A549 (cell line): ENCODE measurements around the gene ARG2. TPM values are rescaled to one million over a fixed set of nuclear protein-coding genes. Genes with fewer than 3 reads are reported as not detected.

Experiments used
- ATAC-seq, 2 experiments: fragments of 200-7000 bp in 1 of 2; fragments of >200 bp in 1 of 2; cut with Nextera tagmentation in 1 of 2; cut with Tn5 transposase in 1 of 2; 3 replicates each; pipeline versions ENCODE4 v1.8.0 to v1.9.1; 2018 to 2020; ENCODE audit warnings: mild to moderate bottlenecking in 1 of 2, moderate library complexity in 1 of 2
- CTCF ChIA-PET: fragments of 300-600 bp; sonication (Branson Sonifier 250); formaldehyde crosslinking; extraction: SDS; loops from one replicate; lab custom pipeline; 2021; ENCODE audit warnings: antibody characterized with exemption, inconsistent platforms; lab: Yijun Ruan, JAX
- POLR2A ChIA-PET: fragments of 350-600 bp; formaldehyde crosslinking; extraction: SDS; loops from one replicate; lab custom pipeline; 2021; ENCODE audit warnings: antibody characterized with exemption, inconsistent platforms; lab: Yijun Ruan, JAX
- DNase-seq, 2 experiments: peaks; one replicate each; pipeline versions ENCODE4 v3.0.0 to v3.0.0-alpha.2; 2011 to 2016; ENCODE audit warnings: low read depth in 1 of 2, low spot score in 1 of 2
- FAIRE-seq: peaks from 2 replicates; lab custom pipeline; 2011; peaks lifted over from hg19 to GRCh38; lab: Jason Lieb, UNC
- H3K27ac ChIP-seq, 2 experiments: fragments of >200 bp; sonication (Bioruptor Twin); formaldehyde crosslinking; 3 replicates each; pipeline ENCODE4 v1.5.1; 2016 to 2017
- H3K4me1 ChIP-seq: fragments of >200 bp; sonication (Bioruptor Twin); formaldehyde crosslinking; 3 replicates; pipeline ENCODE4 v1.6.1; 2016
- H3K4me2 ChIP-seq: fragments of >200 bp; sonication (Bioruptor Twin); formaldehyde crosslinking; 3 replicates; pipeline ENCODE4 v1.6.1; 2016
- H3K4me3 ChIP-seq: fragments of >200 bp; sonication (Bioruptor Twin); formaldehyde crosslinking; 3 replicates; pipeline ENCODE4 v1.5.1; 2016
- H3K9me3 ChIP-seq: fragments of >200 bp; sonication (Bioruptor Twin); formaldehyde crosslinking; 3 replicates; pipeline ENCODE4 v1.6.1; 2016
- BHLHE40 ChIP-seq: IDR thresholded peaks from 2 replicates; pipeline ENCODE4 v1.6.1; 2012; ENCODE audit warnings: low read depth, low read length, inconsistent platforms
- CBX2 ChIP-seq: fragments of 200-600 bp; sonication (generic); IDR thresholded peaks from 2 replicates; pipeline ENCODE4 v1.6.1; 2016; ENCODE audit warnings: low read depth, mild to moderate bottlenecking, borderline replicate concordance
- CHD4 ChIP-seq: fragments of 200-600 bp; sonication (generic); IDR thresholded peaks from 2 replicates; pipeline ENCODE4 v1.6.1; 2016; ENCODE audit warnings: antibody characterized with exemption, mild to moderate bottlenecking, borderline replicate concordance
- CTCF ChIP-seq: fragments of >200 bp; sonication (Bioruptor Twin); formaldehyde crosslinking; IDR thresholded peaks from 3 replicates; pipeline ENCODE4 v1.5.1; 2016
- EHF ChIP-seq: fragments of 250-450 bp; sonication (Bioruptor Pico); IDR thresholded peaks from 2 replicates; pipeline ENCODE4 v1.5.0; 2020; ENCODE audit warnings: mild to moderate bottlenecking
- FOSB ChIP-seq: fragments of 250-450 bp; sonication (Bioruptor Pico); IDR thresholded peaks from 2 replicates; pipeline ENCODE4 v1.5.0; 2020; ENCODE audit warnings: mild to moderate bottlenecking, moderate library complexity
- FOXS1 ChIP-seq: fragments of 250-450 bp; sonication (Bioruptor Pico); IDR thresholded peaks from 2 replicates; pipeline ENCODE4 v1.5.0; 2020; ENCODE audit warnings: mild to moderate bottlenecking, moderate library complexity
- GATA3 ChIP-seq: IDR thresholded peaks from 2 replicates; pipeline ENCODE4 v1.6.1; 2012; ENCODE audit warnings: borderline replicate concordance
- HDAC2 ChIP-seq: fragments of 200-600 bp; sonication (generic); IDR thresholded peaks from 2 replicates; pipeline ENCODE4 v1.6.1; 2016
- HMGXB4 ChIP-seq: fragments of 250-450 bp; sonication (Bioruptor Pico); IDR thresholded peaks from 2 replicates; pipeline ENCODE4 v1.5.0; 2021; ENCODE audit warnings: mild to moderate bottlenecking, moderate library complexity, borderline replicate concordance
- HOXA7 ChIP-seq: fragments of 250-450 bp; sonication (Bioruptor Pico); IDR thresholded peaks from 2 replicates; pipeline ENCODE4 v1.5.0; 2020; ENCODE audit warnings: mild to moderate bottlenecking, moderate library complexity
- KDM1A ChIP-seq: fragments of 200-600 bp; sonication (generic); IDR thresholded peaks from 2 replicates; pipeline ENCODE4 v1.6.1; 2016; ENCODE audit warnings: low read depth, mild to moderate bottlenecking
- KDM5A ChIP-seq: fragments of 200-600 bp; sonication (generic); IDR thresholded peaks from 2 replicates; pipeline ENCODE4 v1.6.1; 2016; ENCODE audit warnings: antibody characterized with exemption, mild to moderate bottlenecking
- MAFK ChIP-seq: fragments of 450-650 bp; IDR thresholded peaks from 2 replicates; pipeline ENCODE4 v1.6.1; 2014; ENCODE audit not compliant: partially characterized antibody
- MAX ChIP-seq: IDR thresholded peaks from 2 replicates; pipeline ENCODE4 v1.6.1; 2012
- MAZ ChIP-seq: fragments of 150-350 bp; IDR thresholded peaks from 2 replicates; pipeline ENCODE4 v1.6.1; 2014; ENCODE audit warnings: antibody characterized with exemption, low read depth, low read length, borderline replicate concordance
- NFE2L2 ChIP-seq: fragments of 150-350 bp; conservative IDR thresholded peaks from 2 replicates; pipeline ENCODE4 v1.6.1; 2014; ENCODE audit warnings: low read length
- NR3C1 ChIP-seq: fragments of >200 bp; sonication (Bioruptor Twin); formaldehyde crosslinking; IDR thresholded peaks from 3 replicates; pipeline ENCODE4 v1.6.1; 2017
- RAD21 ChIP-seq, 2 experiments: fragments of >200 bp in 1 of 2; sonication (Bioruptor Twin) in 1 of 2; formaldehyde crosslinking in 1 of 2; IDR thresholded peaks in 1 of 2; conservative IDR thresholded peaks in 1 of 2; 2 replicates in 1 of 2; 3 replicates in 1 of 2; pipeline ENCODE4 v1.6.1; 2012 to 2018; ENCODE audit warnings: inconsistent platforms in 1 of 2
- REST ChIP-seq: fragments of 200-600 bp; sonication (generic); IDR thresholded peaks from 2 replicates; pipeline ENCODE4 v1.6.1; 2016; ENCODE audit warnings: antibody characterized with exemption, mild to moderate bottlenecking, moderate library complexity
- SMC3 ChIP-seq: fragments of >200 bp; sonication (Bioruptor Twin); formaldehyde crosslinking; IDR thresholded peaks from 3 replicates; pipeline ENCODE4 v1.6.1; 2018; ENCODE audit warnings: inconsistent platforms
- TFCP2L1 ChIP-seq: fragments of 250-450 bp; sonication (Bioruptor Pico); IDR thresholded peaks from 2 replicates; pipeline ENCODE4 v1.5.0; 2021; ENCODE audit warnings: mild to moderate bottlenecking
- ZFP36 ChIP-seq: fragments of 450-650 bp; IDR thresholded peaks from 2 replicates; pipeline ENCODE4 v1.6.1; 2014; ENCODE audit warnings: borderline replicate concordance; ENCODE audit not compliant: partially characterized antibody
- ZNF302 ChIP-seq: fragments of 250-450 bp; sonication (Bioruptor Pico); IDR thresholded peaks from 2 replicates; pipeline ENCODE4 v1.9.0; 2021; ENCODE audit warnings: inconsistent platforms, mild to moderate bottlenecking, moderate library complexity
- ZSCAN20 ChIP-seq: fragments of 250-450 bp; sonication (Bioruptor Pico); IDR thresholded peaks from 2 replicates; pipeline ENCODE4 v1.8.0; 2022; ENCODE audit warnings: mild to moderate bottlenecking, moderate library complexity
- WGBS: methylation state at CpG from one replicate; pipeline ENCODE4 v1.1.6; 2017; ENCODE audit errors: missing lambda C conversion rate; 5-methylcytosine and 5-hydroxymethylcytosine counted together
- polyA plus RNA-seq, 4 experiments: library from polyadenylated mRNA; depleted of rRNA in 3 of 4; stranded (reverse); fragments of >200 nt; fragmentation: RNase III in 1 of 4; extraction: RNeasy Plus Mini Kit Qiagen cat#74134 plus additional on column Dnase treatment in 1 of 4; gene quantifications; 2 replicates in 3 of 4; 3 replicates in 1 of 4; pipeline ENCODE4 v1.2.3, GENCODE V29; 2011 to 2017
- TF ChIP-seq, protein P1 (sequence below): fragments of >200 bp; sonication (Bioruptor Twin); formaldehyde crosslinking; IDR thresholded peaks from 2 replicates; pipeline ENCODE4 v1.6.1; 2016
- TF ChIP-seq, protein P2 (sequence below): fragments of 250-450 bp; sonication (Bioruptor Pico); IDR thresholded peaks from 2 replicates; pipeline ENCODE4 v1.5.0; 2020; ENCODE audit warnings: low read depth, mild to moderate bottlenecking, moderate library complexity

Gene ARG2
- polyA plus RNA-seq, 2 of the 4 experiments (the other 2 are of a cell fraction) = 1.8 to 2.5 TPM

GRCh38 chr14:67610491-67610890 is 9.2 kb upstream of the ARG2 start:
- CTCF ChIA-PET = interaction anchor here (0.6 to 2.8 kb wide), 8 partner anchors 8 to 94 kb away, joined by 3 to 22 read pairs (median 4); partner anchors contain the start of gene ARG2
- Histone ChIP-seq H3K4me1 (no peaks in the 10 kb centered on the region), H3K27ac (no peak overlapping the region), H3K4me2 (no peak overlapping the region)
- POLR2A ChIA-PET = no interaction called here
- FAIRE-seq = no peak
- TF ChIP-seq FOXS1 (CRISPR knock-in tag) (no peak), GATA3 (no peak), MAZ (no peak), KDM1A (no peak), FOSB (no peak), KDM5A (no peak), CBX2 (no peak), ZNF302 (CRISPR knock-in tag) (no peak), REST (no peak), NFE2L2 (no peak), TFCP2L1 (CRISPR knock-in tag) (no peak), ZFP36 (no peak), MAX (no peak), RAD21 (conservative IDR thresholded peaks at IDR 0.05 in 1 of 2, IDR thresholded peaks at IDR 0.05 in 1 of 2) (no peak), MAFK (no peak)
- TF ChIP-seq, protein P1, sequence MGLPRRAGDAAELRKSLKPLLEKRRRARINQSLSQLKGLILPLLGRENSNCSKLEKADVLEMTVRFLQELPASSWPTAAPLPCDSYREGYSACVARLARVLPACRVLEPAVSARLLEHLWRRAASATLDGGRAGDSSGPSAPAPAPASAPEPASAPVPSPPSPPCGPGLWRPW = no peak
- TF ChIP-seq, all 56 proteins: peak for 0
- Histone ChIP-seq H3K9me3 (no peaks in the 10 kb centered on the region), H3K4me3 (no peak overlapping the region)
- ATAC-seq (no peak), DNase-seq (no peak)
- WGBS = 67% methylated on average over 1 of the region's 1 CpG

DNA sequence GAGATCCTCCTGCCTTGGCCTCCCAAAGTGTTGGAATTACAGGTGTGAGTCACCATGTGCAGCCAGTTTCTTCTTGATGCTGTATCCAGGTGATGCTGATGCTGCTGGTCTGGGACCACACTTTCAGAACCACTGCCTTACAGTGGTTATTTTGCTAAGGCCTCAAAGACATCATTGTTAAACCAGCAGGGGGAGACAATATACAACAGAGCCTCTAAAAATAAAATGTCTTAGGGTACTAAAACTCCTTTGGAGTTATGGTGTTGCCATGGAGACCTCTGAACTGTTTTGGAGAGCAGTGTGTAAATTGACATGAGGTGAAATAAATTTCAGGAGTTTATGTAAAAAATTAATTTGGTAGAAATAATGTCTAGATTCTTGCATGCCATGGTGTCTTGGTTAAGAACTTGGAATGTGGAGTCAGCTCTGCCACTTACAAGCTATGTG is 1.1 kb upstream of the ARG2 start:
- FAIRE-seq = no peak
- DNase-seq = peak; percentile 67 to 76
- CTCF ChIA-PET = interaction anchor here (0.6 to 5.9 kb wide), 35 partner anchors 9 to 192 kb away, joined by 3 to 74 read pairs (median 6); partner anchors contain the start of genes PIGH, RDH12 and VTI1B
- Histone ChIP-seq H3K27ac (no peak overlapping the region), H3K4me2 (peak overlapping the region; percentile 92), H3K4me1 (peaks cover 23% of the 10 kb centered on the region), H3K4me3 (no peak overlapping the region; the same call in 2 of the 3 replicates), H3K9me3 (no peaks in the 10 kb centered on the region)
- POLR2A ChIA-PET = interaction anchor here (0.8 to 1.1 kb wide), 2 partner anchors 19 to 77 kb away, joined by 3 to 4 read pairs; partner anchors contain the start of genes PIGH and RDH11
- peak; percentile 60 to 77; a peak in 5 of 6 replicates for ATAC-seq
- TF ChIP-seq HDAC2 = no peak
- TF ChIP-seq, protein P2, sequence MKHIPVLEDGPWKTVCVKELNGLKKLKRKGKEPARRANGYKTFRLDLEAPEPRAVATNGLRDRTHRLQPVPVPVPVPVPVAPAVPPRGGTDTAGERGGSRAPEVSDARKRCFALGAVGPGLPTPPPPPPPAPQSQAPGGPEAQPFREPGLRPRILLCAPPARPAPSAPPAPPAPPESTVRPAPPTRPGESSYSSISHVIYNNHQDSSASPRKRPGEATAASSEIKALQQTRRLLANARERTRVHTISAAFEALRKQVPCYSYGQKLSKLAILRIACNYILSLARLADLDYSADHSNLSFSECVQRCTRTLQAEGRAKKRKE (CRISPR knock-in tag) = no peak
- no peak for TF ChIP-seq BHLHE40
- no peak for TF ChIP-seq ZNF302 (CRISPR knock-in tag)
- peak; percentile 73 to 74 for TF ChIP-seq RAD21 (conservative IDR thresholded peaks at IDR 0.05 in 1 of 2, IDR thresholded peaks at IDR 0.05 in 1 of 2)
- no peak for TF ChIP-seq EHF (CRISPR knock-in tag)
- TF ChIP-seq MAZ = no peak
- TF ChIP-seq CHD4 = no peak
- TF ChIP-seq ZSCAN20 (CRISPR knock-in tag) = no peak
- no peak; the same call in 1 of the 2 replicates for TF ChIP-seq HMGXB4 (CRISPR knock-in tag)
- TF ChIP-seq HOXA7 (CRISPR knock-in tag) = no peak
- TF ChIP-seq SMC3 = peak; percentile 78
- no peak for TF ChIP-seq NR3C1
- TF ChIP-seq CTCF = peak; percentile 84
